Type B pancreatic cell (in vitro differentiated cells): ENCODE measurements around the gene ACOX1. TPM values are rescaled to one million over a fixed set of nuclear protein-coding genes. Genes with fewer than 3 reads are reported as not detected.

Experiments
- DNase-seq: peaks from one replicate; pipeline ENCODE4 v3.0.0; 2021; ENCODE audit warnings: mixed read lengths; ENCODE audit not compliant: unreplicated experiment; ENCODE audit errors: extremely low spot score
- H3K27ac Mint-ChIP-seq: 2 replicates; pipeline ENCODE4 v1.8.0; 2021; ENCODE audit warnings: mild to moderate bottlenecking, mixed read lengths
- H3K27me3 Mint-ChIP-seq: 2 replicates; pipeline ENCODE4 v1.8.0; 2021; ENCODE audit warnings: mixed read lengths
- H3K36me3 Mint-ChIP-seq: 2 replicates; pipeline ENCODE4 v1.8.0; 2021; ENCODE audit warnings: mixed read lengths
- H3K4me1 Mint-ChIP-seq: one replicate; pipeline ENCODE4 v1.8.0; 2021; ENCODE audit warnings: mixed read lengths; ENCODE audit not compliant: unreplicated experiment
- H3K4me3 Mint-ChIP-seq: 2 replicates; pipeline ENCODE4 v1.8.0; 2021; ENCODE audit warnings: mild to moderate bottlenecking, mixed read lengths
- H3K9me3 Mint-ChIP-seq: 2 replicates; pipeline ENCODE4 v1.8.0; 2021; ENCODE audit warnings: mixed read lengths
- total RNA-seq: library from RNA; stranded (reverse); gene quantifications from 2 replicates; pipeline ENCODE4 v1.2.1, GENCODE V29; 2021; ENCODE audit warnings: low replicate concordance
- TF ChIP-seq, protein P1 (sequence below): fragments of 200-600 bp; sonication (generic); conservative IDR thresholded peaks from 2 replicates; pipeline ENCODE4 v1.5.0; 2021; ENCODE audit warnings: antibody characterized with exemption, mild to moderate bottlenecking

The ACOX1 gene
- total RNA-seq, 1 donor from 2014 or later, result 48.5 TPM

DNA sequence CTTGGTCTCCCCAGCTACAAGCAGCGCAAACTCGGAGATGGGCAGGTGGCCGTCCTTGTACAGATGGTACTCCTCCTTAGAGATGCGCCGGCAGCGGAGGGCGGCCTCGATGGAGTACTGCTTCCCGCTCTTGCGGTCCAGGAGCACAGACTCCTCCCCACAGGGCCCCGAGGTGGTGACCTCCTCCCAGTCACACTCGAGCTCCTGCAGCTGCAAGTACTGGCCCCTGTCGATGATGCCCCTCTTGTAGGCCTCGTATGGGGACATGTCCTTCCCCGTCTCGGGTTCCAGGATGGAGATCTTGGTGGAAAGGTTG lies 28.8 kb upstream of the ACOX1 start:
- Mint-ChIP-seq H3K4me3 (no peak overlapping the region), H3K27me3 (no peaks in the 10 kb centered on the region), H3K27ac (no peak overlapping the region), H3K36me3 (peaks cover 8% of the 10 kb centered on the region), H3K9me3 (no peaks in the 10 kb centered on the region), H3K4me1 (peaks cover 8% of the 10 kb centered on the region)
- TF ChIP-seq, protein P1, sequence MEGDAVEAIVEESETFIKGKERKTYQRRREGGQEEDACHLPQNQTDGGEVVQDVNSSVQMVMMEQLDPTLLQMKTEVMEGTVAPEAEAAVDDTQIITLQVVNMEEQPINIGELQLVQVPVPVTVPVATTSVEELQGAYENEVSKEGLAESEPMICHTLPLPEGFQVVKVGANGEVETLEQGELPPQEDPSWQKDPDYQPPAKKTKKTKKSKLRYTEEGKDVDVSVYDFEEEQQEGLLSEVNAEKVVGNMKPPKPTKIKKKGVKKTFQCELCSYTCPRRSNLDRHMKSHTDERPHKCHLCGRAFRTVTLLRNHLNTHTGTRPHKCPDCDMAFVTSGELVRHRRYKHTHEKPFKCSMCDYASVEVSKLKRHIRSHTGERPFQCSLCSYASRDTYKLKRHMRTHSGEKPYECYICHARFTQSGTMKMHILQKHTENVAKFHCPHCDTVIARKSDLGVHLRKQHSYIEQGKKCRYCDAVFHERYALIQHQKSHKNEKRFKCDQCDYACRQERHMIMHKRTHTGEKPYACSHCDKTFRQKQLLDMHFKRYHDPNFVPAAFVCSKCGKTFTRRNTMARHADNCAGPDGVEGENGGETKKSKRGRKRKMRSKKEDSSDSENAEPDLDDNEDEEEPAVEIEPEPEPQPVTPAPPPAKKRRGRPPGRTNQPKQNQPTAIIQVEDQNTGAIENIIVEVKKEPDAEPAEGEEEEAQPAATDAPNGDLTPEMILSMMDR, result no peak
- DNase-seq, result no peak

DNA sequence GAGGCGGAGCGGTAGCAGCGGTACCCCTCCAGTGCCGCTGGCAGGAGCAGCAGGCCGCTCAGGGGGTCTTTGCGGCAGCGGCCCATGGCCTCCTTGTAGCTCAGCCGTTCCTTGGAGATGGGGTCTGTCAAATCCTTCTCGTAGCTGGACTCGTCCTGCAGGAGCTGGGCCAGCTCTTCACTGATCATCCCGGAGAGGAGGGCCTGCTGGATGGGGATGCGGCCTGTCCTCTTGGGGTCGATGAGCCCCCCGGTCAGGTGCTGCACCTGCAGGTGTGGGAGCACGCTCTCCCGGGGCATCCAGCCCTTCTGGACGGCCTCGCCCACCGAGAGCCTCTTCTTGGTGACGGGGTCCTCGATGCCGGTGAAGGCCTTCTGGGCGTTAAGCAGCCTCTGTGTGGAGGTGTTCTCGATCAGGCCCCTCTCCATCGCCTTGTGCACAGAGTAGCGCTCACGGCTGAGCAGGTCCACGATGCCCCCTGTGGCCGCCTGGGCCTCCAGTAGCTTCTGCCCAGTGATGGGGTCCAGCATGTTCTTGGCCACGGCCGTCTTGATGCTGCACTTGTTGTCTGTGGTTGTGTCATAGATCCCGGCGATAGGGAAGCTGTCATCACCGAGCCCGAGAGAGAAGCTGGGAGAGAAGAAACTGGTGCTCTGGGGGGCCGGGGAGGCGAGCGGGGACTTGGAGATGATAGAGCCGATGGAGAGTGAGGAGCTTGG lies 28.3 kb upstream of the ACOX1 start:
- TF ChIP-seq, protein P1, result no peak
- Mint-ChIP-seq H3K27ac (no peak overlapping the region), H3K9me3 (no peaks in the 10 kb centered on the region), H3K27me3 (no peaks in the 10 kb centered on the region), H3K36me3 (peaks cover 8% of the 10 kb centered on the region), H3K4me3 (no peak overlapping the region), H3K4me1 (peaks cover 8% of the 10 kb centered on the region)
- no peak for DNase-seq

DNA sequence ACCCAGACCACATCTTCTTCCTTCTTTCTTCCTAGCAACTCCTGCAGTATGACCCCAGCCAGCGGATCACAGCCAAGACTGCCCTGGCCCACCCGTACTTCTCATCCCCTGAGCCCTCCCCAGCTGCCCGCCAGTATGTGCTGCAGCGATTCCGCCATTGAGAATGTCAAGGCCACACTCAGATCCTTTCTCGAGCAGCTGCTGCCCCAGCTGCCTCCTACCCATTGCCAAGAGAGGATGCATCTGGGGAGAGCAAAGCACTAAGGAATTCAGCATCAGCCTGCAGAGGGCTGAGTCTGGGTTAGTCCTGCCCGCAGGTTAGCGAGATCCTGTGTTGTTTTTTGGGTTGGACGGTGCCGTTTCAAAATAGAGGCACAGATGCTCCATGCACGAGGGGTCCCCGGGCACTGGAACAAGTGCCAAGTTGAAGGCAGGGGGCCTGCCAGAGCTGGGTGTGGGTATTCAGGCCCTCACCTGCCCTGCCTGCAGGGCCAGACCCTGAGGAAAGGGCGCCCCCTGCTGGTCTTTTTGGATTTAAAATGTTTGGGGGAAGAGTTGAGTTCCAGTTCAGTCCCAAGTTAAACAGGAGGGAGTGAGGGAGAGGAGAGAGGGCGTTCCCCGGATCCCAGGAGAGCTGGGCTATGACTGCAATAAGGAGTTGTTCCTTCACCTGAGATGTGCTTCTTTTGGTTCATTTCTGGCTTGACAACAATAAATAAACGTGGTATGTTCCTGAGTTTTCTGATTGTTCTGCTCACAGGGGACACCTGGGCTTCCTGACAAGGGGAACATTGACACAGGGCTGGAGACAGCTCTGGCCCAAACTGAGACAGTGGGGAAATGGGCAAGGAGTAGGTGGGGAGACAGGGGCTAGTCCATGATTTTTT lies 26.5 kb upstream of the ACOX1 start:
- peaks cover 8% of the 10 kb centered on the region for H3K36me3 Mint-ChIP-seq
- TF ChIP-seq, protein P1, result peak; percentile 87
- no peak overlapping the region for H3K4me3 Mint-ChIP-seq
- no peaks in the 10 kb centered on the region for H3K9me3 Mint-ChIP-seq
- peaks cover 8% of the 10 kb centered on the region for H3K4me1 Mint-ChIP-seq
- no peaks in the 10 kb centered on the region for H3K27me3 Mint-ChIP-seq
- H3K27ac Mint-ChIP-seq, result peak overlapping the region; percentile 89
- DNase-seq, result peak; percentile 89

DNA sequence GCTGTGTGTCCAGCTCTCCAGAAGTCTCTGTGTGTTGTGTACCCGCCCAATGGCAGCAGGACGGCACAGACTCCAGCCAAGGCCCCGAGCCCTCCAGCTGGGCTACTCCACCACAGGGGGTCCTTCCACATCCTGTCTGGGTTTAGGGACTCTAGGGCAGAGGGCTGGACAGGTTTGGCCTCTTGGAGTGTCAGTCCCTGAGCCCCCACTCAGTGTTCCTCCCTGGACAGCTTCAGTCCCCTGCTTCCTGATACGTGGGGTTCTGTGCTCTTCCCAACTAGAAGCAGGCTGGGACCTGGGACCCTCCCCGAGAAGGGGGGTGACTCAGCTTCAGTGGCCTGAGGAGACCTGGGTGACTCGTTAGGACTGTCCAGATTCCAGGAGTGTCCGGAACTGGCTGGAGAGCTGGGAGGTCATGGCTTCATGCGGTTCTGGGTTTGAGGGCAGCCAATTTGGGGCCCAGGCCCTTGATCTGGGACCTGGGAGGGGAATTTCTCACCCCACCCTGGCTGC lies 25.8 kb upstream of the ACOX1 start:
- H3K27ac Mint-ChIP-seq, result no peak overlapping the region
- TF ChIP-seq, protein P1, result no peak
- no peak overlapping the region for H3K4me3 Mint-ChIP-seq
- H3K36me3 Mint-ChIP-seq, result peaks cover 8% of the 10 kb centered on the region
- no peaks in the 10 kb centered on the region for H3K27me3 Mint-ChIP-seq
- peaks cover 8% of the 10 kb centered on the region for H3K4me1 Mint-ChIP-seq
- H3K9me3 Mint-ChIP-seq, result no peaks in the 10 kb centered on the region
- DNase-seq, result no peak

DNA sequence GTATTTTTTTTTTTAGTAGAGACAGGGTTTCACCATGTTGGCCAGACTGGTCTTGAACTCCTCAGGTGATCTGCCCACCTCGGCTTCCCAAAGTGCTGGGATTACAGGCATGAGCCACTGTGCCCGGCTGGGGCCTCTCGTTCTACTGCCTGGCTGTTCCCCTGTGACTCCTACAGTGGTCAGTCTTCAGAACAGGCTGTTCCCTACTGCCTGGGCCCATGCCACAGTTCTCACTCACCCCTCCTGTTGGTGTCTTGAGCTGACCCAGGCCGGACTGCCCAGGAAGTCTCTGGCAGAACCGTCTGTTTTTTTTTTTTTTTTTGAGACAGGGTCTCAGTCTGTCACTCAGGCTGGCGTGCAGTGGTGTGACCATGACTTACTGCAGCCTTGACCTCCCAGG lies 24.9 kb upstream of the ACOX1 start:
- peaks cover 8% of the 10 kb centered on the region for H3K36me3 Mint-ChIP-seq
- no peaks in the 10 kb centered on the region for H3K27me3 Mint-ChIP-seq
- TF ChIP-seq, protein P1, result no peak
- no peak for DNase-seq
- H3K9me3 Mint-ChIP-seq, result no peaks in the 10 kb centered on the region
- no peak overlapping the region for H3K4me3 Mint-ChIP-seq
- peaks cover 8% of the 10 kb centered on the region for H3K4me1 Mint-ChIP-seq
- H3K27ac Mint-ChIP-seq, result peak overlapping the region; percentile 20
